Keratinocyte (primary cell): ENCODE results near the gene EIF5AL1.

Source experiments
- EZH2 ChIP-seq: IDR thresholded peaks from one replicate; pipeline ENCODE4 v1.6.1; 2012; ENCODE audit warnings: inconsistent platforms, mild to moderate bottlenecking, low read length, moderate library complexity
- TF ChIP-seq, protein P1 (sequence below), 3 experiments: IDR thresholded peaks in 1 of 3; conservative IDR thresholded peaks in 1 of 3; optimal IDR thresholded peaks in 1 of 3; 2 replicates in 2 of 3; 3 replicates in 1 of 3; pipeline versions ENCODE3 to v1.5.1; 2011; ENCODE audit warnings: low read length in 3 of 3, mild to moderate bottlenecking in 3 of 3, moderate library complexity in 2 of 3, control low read depth in 1 of 3, inconsistent platforms in 1 of 3; ENCODE audit not compliant: insufficient read depth in 2 of 3; ENCODE audit errors: extremely low read depth in 1 of 3

- TF ChIP-seq, protein P1, sequence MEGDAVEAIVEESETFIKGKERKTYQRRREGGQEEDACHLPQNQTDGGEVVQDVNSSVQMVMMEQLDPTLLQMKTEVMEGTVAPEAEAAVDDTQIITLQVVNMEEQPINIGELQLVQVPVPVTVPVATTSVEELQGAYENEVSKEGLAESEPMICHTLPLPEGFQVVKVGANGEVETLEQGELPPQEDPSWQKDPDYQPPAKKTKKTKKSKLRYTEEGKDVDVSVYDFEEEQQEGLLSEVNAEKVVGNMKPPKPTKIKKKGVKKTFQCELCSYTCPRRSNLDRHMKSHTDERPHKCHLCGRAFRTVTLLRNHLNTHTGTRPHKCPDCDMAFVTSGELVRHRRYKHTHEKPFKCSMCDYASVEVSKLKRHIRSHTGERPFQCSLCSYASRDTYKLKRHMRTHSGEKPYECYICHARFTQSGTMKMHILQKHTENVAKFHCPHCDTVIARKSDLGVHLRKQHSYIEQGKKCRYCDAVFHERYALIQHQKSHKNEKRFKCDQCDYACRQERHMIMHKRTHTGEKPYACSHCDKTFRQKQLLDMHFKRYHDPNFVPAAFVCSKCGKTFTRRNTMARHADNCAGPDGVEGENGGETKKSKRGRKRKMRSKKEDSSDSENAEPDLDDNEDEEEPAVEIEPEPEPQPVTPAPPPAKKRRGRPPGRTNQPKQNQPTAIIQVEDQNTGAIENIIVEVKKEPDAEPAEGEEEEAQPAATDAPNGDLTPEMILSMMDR (optimal IDR thresholded peaks at IDR 0.05 in 1 of 3, IDR thresholded peaks at IDR 0.05 in 1 of 3, conservative IDR thresholded peaks at IDR 0.05 in 1 of 3; ENCODE audit: extremely low read depth in 1 of 3, insufficient read depth in 2 of 3, low read length in 3 of 3) = no peak
- TF ChIP-seq EZH2 = no peak
These were observed 51.1 kb downstream of the EIF5AL1 start for GRCh38 chr10:79563426-79563825.
